ENCODE data around the gene CRB3.

DNA sequence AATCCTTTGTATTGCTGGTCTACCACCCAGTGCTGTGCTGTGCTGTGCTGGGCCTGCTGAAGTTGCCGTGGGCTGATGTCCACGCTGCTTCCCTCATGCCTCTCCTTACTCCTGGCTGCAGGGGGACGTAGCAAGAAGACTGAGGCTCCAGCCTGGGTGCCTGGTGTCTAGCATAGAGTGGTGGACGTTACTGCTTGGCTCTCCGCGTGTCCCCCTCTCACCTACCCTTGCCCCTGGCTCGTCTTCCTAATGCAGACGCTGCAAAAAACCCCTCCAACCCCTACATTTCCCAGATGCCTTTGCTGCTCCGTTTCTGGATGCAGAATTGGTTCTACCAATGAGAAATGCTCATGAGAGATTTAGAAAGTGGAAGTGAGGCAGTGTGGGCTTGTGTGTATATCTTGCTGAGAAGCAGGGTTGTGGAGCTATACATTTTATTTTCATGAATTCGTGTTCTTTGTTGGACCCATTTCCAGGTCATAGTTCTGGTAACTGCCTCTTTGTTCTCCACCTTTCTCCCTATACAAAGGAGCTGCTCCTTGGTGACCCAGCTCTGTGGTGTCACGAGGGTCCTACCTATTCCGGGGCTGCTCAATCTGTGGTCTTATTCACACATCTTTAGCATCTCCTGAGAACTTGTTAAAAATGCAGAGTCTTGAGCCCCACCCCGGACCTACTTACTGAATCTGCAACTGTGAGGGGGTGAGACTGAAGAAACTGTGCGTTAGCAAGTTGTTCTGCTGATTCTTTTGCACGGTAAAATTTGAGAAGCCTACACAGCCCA is 25.4 kb downstream of the CRB3 start:
- no peak for TF ChIP-seq POLR2AphosphoS5 (IDR thresholded peaks at IDR 0.05)
- TF ChIP-seq, protein P1, sequence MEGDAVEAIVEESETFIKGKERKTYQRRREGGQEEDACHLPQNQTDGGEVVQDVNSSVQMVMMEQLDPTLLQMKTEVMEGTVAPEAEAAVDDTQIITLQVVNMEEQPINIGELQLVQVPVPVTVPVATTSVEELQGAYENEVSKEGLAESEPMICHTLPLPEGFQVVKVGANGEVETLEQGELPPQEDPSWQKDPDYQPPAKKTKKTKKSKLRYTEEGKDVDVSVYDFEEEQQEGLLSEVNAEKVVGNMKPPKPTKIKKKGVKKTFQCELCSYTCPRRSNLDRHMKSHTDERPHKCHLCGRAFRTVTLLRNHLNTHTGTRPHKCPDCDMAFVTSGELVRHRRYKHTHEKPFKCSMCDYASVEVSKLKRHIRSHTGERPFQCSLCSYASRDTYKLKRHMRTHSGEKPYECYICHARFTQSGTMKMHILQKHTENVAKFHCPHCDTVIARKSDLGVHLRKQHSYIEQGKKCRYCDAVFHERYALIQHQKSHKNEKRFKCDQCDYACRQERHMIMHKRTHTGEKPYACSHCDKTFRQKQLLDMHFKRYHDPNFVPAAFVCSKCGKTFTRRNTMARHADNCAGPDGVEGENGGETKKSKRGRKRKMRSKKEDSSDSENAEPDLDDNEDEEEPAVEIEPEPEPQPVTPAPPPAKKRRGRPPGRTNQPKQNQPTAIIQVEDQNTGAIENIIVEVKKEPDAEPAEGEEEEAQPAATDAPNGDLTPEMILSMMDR (IDR thresholded peaks at IDR 0.05): no peak
- no peak for TF ChIP-seq POLR2A (IDR thresholded peaks at IDR 0.05)
